ENCODE data around the gene ANO7. TPM values are rescaled to one million over a fixed set of nuclear protein-coding genes. Genes with fewer than 3 reads are reported as not detected.

ANO7 gene
- total RNA-seq, 1 experiment from 2014 or later, result 0.29 TPM

DNA sequence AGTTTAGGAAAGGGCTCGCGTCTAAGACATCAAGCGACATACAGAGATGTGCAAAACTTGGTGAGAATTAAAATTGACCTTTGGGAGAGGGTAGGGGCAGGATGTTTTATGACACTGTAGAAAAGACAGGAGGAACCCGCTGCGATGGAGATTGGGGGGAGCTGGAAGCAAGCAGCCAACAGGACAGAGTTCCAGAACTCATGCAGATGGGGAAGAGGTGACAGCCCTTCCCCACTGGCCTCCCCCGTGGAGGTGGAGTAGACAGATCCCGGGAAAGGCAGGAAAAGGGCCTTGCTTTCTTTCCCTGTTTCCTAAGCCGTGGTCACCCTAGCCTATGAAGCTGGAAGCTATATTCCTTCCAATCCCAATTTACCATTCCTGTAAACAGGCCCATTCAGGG, 39.1 kb downstream of the ANO7 start:
- no peak for DNase-seq (ENCODE audit: low read depth)

DNA sequence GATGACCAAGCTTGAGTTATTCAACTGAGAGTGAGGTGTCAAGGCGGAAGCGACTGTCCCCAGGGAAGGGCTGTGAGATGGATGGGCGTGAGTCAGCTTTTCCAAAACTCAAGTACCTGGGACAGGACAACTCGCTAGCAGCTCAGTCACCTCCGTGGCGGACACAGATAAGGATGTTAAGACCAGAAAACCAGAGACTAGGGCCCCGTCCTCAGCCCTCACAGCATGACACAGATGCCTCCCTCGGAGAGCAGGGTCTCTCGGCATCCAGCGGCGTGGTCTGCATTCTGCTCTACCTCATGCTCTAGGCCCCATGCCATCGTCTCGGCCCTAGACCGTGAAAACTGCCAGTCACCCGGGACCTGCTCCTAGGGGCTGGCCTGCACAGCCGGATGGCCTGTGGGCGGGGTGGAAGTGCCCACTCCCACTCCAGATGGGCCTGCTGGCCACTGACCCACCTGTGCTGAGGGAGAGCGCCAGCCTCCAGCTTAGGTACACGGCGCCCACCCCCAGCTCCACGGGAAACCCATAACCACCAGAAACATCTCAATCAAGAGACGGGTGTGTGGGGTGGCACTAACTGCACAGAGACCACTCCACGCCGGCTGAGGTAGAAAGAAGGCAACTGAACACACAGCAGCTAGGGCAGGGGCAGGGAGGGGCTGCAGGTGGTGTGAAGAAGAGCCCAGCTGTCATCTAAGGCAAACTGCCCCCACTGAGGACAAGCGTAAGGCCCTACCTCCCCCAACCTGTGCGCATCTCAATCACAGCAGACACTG, 39.8 kb downstream of the ANO7 start:
- DNase-seq (ENCODE audit: low read depth), result no peak

DNA sequence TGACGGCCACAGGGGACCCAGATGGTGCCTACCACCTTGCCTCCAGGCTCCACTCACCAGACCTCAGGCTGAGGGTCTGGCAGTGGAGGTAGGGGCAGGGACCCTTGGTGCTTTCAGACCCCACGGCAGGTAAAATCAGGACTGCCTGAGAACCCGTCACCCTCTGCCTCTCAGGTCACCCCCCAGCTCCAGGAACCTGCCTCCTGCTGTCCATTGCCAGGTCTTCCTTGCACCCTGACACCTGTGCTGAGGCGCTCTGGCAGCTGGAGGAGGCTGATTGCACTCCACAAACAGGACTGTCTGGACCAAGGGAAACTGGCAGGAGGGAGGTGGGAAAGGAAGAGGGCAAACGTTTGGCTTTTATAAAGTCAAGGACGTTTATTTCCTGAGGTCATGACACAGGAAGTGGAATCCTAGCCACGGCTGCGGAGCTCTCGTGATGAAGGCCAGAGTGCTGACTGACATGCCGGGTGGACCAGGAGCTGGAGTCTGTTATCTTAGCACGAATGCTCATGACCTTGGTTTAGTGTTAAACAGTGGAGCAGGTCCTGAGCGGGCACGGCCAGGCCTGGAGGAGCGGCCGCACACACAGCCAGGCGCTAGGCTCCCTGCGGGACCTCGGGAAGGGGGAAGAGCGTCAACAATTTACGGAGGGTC, 40.5 kb downstream of the ANO7 start:
- no peak for DNase-seq (ENCODE audit: low read depth)

DNA sequence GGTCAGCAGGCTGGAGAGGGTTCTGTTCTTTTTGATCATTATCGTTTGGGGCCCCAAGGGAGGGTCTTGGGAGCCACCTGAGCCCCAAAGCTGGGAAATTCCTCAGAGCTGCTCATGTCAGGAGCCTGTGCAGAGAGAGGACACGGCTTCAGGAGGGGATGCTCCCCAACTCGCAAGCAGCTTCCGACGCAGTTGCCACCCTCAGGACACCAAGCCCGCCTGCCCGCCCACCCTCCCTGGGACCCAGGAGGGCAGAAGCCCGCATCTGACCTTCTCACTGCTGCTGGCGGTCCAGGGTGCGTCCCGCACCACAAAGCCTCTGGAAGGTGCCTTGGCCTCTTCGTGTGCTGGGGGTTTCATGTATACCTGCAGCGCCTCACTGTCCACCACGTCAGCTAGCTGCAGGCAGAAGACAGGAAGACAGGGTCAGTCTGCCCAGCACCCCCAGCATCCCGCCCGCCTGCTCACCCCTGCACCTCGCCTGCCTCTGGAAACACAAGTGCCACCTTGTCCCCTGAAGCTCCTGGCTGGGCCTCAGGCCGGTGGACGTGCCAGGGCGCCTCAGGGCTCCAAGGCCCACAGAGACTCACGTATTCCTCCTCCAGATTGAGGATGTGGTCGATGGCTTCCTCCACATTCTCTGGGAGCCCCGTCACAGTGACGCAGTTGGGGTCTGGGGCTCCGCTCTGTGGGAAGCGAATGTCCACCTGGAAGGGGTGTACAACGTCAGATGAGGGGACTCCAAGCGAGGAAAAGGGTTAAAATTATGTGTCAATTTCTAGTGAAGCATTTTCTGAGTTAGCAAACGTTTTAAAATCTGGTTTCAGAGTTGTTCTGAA, 41.3 kb downstream of the ANO7 start:
- DNase-seq (ENCODE audit: low read depth), result no peak

DNA sequence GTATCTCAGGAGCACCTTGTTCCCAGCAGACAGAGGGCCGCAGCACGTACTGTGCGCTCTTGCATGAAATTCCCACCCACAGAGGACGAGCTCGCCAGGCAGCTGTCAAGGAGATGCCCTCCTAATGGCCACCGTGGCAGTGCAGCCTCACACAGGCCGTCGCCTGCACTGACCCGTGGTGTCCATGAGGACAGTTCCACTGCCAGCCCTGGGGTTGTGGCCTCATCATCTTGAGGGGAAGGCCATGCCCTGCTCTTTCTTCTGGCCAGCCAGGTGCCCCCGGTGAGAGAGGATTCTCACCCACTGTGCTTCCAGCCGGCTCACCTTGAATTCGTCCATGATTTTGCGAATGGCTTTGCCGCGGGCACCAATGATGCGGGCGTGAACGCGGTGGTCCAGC, 42.0 kb downstream of the ANO7 start:
- no peak for DNase-seq (ENCODE audit: low read depth)

DNA sequence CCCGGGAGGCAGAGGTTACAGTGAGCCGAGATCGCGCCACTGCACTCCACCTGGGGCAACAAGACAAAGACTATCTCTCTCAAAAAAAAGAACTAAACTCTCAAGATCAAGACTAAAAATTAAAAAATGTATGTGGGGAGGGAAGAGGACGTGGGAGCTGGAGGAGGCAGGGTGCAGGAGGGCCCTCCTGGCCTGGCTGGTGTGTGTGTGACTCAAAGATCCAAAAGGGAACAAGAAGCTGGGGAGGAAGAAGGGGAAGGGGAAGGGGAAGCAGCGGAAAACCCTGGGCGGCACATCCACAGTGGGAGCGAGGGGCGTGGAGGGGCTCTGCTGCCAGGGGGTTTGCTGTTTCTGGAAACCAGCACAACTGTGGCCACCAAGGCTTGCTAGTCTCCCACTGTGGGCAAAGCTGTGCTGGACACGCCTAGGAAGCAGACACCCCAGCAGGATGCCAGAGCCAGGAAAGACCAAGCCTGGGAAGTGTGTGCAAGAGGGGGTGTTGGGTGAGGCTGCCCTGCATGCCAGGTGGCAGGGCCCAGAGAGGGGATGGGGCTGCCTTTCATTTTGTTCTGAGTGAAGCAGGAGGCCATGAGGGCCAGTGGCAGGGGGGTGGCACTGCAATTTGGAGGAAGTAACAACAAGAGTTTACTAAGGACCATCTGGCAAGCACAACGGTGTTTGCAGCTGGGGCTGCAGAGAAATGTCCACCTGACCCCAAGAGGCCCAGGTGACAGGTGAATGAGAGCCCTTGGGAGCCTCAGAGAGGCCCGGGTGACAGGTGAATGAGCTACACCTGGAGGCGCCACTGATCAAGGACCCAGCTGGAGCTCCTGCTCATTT, 44.5 kb downstream of the ANO7 start:
- DNase-seq (ENCODE audit: low read depth), result no peak

DNA sequence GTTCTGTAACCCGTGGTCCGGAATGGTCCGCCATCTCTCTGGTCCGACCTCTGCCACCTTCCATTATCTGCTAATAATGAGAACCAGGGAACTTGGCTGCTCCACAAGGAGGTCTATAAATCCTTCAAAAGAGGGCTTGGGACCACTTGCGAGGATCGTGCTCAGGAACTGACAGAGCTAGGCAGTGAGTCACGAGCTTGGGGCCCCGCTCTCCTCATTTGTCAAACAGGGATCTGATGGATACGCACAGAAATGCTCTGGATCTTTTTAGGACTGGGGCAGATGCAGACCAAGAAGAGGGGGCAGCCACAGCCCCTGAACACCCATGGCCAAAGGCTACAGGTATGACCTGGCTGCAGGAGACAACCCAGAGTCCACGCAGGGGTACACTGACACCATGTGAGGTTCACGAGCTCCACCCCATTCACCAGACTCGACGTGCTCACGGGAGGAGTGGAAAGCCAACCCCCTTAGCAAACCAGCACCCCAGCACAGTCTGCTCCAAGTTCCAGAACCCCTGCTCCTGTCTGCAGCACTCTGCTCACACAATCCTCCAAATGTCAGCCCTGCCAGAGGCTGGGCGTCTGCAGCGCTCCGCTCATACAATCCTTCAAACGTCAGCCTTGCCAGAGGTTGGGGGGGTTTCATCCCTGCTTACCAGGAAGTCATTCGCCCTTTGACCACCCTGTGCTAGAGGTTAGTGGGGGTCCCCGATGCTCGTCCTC, 45.8 kb downstream of the ANO7 start:
- DNase-seq (ENCODE audit: low read depth), result no peak

DNA sequence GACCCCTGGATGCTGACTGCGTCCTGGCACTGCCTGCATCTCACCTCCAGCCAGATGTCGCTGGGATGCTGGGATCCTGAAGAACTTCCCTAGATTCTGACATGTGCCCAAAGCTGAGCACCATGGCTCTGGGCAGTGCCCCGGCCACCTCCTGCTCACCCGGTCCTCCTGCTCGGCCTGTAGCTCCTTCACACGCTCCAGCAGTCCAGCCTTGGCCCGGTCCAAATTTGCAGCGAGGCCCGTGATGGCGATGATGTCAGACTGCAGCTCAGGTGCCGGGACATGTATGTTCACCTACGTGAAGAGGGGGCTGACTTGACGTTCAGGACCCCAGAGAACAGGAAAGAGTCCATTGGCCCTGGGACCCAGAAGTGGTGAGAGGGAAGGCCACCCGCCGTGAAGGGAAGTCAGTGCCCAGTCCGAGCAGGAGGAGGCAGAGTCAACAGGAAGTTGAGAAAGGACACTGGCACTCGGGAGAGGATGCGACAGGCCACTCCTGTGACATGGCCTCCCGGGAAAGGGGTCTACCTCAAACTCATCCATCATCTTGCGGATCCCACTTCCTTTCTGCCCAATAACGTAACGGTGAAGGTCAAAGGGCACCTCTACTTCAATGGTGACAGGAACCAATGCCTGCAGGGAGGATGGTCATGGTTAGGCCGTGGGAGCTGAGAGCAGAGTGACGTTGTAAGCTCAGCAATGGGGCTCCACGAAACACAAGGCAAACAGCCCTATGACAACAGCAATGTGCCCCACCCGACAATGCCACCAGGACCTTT, 46.7 kb downstream of the ANO7 start:
- no peak for DNase-seq (ENCODE audit: low read depth)

DNA sequence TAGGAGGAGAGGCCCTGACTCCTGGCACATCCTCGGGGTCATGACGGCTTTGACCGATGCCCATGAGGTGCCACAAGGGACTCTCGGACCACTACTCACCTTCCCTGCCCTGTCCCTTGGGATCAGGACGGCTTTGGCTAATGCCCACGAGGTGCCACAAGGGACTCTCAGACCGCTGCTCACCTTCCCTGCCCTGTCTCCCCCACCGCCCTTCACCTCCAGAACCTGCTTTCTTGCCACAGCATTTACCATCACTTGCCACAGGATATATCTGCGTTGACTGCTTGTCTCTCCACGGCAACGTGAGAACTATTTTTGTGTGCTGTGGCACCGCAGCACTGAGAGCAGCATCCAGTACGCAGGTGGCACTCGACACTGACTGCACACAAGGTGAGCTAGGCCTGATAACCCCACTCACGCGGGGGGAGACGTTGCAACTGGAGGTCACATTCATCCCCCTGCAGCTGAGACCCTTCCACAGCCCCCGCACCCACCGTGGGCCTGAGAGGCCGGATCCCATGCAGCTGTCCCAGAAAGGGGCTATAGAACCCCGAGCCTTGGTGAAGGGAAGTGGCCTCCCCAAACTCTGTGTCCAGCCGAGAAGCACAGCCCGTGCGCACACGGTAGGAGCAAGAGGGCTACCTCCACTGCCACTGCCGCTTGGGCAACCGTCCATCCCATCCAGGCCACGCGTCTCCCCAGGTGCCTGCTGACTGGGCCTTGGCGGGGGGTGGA, 47.5 kb downstream of the ANO7 start:
- no peak for DNase-seq (ENCODE audit: low read depth)

DNA sequence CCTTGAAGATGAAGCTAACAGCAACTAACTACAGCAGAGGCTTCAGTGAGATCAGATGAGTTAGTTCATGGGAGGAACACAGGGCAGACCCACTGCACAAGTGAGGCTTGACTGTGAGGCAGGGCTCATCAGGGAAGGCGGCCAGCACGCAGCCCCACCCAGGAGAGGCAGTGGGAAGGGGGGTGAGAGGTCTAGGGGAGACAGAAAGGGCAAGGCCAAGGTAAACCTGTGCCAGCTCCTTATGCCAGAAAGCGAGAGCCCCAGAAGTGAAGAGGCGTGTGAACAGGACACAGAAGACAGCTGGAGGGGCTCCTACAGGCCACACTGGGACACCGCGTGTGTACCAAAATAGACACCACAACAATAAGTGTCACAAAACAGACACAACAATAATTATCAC, 48.6 kb downstream of the ANO7 start:
- no peak for DNase-seq (ENCODE audit: low read depth)

DNA sequence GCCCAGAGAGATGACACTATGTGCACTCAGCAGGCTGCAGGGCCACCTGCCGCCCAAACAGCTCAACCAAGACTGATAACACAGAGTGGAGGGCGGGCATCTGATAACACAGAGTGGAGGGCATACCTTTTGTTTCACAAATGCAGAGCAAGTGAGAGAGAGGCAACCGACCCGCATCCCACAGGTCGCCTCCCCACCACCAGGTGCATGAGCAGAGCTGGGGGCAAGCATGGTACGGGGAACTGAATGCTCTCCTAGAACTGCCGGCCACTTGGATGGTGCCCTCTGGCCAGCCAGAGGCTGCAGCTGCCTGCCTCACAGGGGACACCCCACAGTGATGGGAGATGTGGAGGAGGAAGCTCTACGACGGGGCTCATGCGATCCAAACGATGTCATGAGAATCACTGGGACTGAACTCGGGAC, 49.5 kb downstream of the ANO7 start:
- DNase-seq (ENCODE audit: low read depth), result no peak

DNA sequence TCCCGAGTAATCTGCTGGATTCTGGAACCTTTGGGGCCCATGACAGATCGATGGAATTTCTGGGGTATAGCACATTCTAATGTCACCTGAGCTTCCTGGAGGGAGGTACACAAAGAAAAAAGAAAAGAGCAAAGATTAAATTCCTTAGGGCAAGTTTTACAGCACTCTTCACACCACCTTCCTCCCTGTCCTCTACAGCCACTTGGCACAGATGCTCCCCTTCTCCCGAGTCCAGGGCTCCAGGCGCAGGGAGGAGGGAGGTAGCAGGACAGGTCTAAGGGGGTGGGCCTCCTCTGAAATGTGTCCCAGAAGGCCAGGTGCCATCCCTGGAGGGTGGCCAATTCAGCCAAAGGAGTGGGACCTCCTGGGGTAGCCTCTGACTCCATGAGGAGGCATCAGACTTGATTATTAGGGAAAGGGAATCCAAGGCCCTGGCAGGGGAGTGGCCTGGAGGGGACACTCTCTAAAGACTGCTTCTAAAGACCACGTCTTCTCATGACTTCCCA, 50.3 kb downstream of the ANO7 start:
- no peak for DNase-seq (ENCODE audit: low read depth)

DNA sequence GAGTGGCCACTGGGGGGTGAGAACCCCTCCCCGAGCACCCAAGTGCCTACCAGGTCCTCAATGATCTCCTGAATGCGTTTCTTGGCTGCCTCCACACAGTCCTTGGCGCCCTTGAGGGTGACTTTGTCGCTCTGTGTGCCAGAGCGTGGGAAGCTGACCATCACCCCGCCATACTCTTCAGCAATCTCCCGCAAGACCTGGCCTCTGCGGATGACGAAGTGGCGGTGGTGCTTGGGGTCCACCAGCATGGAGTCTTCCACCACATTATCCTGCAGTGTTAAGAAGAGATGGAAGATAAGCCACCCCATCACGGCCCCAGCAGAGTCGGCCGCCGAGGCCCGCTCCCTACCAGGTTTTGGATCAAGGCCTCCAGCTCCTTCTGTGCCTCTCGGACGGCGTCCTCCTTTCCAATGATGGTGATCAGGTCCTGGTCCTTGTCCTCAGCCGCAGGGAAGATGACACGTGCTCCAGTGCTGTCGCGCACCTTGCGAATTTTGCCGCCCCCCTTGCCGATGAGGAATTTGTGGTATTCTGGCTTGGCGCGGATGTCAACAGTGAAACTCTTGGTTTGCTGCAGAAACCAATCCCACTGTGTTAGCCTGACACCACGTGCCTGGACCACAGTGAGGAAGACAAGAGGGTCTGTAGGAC, 51.2 kb downstream of the ANO7 start:
- DNase-seq (ENCODE audit: low read depth), result no peak

DNA sequence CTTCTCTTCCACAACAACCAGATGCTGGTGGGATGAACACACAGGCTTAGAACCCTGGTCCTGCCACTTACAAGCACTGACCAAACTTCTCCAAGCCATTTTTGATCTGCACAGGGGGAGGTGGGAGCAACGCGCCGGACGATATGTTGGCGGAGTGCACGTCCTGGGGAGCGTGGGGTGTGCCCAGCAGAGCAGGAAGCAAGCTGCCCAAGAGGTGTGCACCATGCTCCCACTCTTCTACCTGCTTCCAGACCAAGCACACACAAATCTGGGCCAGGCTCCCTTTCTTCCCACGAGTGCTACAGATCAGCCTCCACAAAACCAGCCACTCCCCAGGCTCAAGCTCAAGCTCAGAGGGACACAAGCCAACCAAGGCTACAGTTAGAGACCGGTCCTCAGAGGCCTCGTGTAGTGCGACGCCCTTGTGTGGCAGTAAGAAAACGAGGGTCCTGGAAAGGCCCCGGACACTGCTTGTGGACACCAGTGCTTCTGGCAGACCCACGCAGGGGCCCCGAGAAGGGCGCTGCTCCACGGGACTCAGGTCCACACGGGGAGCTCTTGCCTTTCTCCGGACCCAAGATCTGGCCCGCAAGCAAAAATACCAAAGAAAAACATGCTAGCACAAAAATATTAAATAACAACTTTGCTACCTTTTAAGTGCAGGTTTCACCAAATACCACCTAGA, 52.0 kb downstream of the ANO7 start:
- no peak for DNase-seq (ENCODE audit: low read depth)

DNA sequence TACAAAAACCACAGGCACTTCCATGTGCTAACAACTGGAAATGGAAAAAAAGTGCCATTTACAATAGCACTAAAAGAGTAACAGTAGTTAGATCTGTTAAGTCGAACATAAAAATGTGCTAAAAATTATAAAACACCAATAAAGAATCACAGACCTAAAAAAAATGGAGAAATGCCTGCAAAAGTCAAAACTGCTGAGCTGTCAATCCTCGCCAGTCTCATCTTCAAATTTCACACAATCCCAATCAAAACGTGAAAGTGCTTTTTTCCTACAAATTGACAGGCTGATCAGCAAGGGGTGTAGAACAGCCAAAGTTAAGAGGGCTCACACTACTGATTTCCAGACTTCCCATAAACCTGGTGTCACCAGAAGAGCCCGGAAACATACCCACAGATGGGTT, 53.2 kb downstream of the ANO7 start:
- DNase-seq (ENCODE audit: low read depth), result no peak

DNA sequence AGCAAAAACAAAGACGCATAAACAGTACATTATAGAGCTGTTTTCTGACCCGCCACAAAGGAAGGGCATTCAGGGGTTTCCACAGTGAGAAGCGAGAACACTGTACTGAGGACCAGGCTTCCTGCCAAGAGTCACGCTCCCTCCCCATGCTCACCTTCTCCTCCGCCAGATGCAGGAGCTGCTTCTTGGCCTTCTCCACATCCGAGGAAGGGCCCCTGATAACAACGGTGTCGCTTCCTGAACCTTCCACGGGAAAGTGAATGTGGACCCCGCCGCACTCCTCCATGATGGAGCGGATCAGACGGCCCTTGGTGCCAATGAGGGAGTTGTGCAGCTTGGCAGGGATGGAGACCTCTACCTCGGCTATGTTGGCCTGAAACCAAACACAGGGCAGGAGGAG, 53.8 kb downstream of the ANO7 start:
- DNase-seq (ENCODE audit: low read depth), result no peak

DNA sequence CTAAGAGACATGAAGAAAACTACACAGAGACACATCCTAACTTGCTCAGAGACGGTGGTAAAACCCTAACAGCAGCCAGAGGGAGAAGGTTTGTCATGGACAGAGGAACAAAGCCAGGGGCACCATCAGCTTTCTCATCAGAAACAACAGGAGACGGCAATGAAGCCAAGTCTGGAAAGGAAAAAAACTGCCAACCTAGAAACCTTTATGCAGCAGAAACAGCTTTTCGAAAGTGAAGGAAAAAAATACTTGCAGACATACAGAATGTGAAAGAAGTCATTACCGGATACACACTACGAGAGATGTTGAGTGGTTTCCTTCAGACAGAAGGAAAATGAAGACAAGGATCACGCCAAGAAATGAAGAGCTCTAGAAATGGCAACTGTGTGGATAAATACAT, 55.9 kb downstream of the ANO7 start:
- DNase-seq (ENCODE audit: low read depth), result no peak

DNA sequence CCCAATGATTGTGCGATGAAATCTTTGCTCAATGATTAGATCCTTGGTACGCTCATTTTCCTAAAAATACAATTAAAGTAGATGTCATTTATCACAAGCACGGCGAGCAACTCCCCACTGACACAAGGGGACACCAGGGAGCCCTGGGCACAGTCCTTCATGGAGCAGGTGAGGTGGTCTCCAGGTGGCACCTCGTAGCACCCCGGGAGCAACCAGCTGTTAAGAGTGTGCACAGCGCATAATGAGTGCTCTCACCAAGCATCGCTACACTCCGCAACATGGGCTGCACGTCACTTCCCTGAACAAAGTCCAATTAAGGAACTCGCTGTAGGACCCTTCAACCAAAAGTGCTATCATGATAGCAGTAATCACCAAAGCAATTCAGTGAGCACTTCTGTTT, 59.8 kb downstream of the ANO7 start:
- no peak for DNase-seq (ENCODE audit: low read depth)
